H9 (cell line): ENCODE measurements around the gene PEPD. TPM values are rescaled to one million over a fixed set of nuclear protein-coding genes. Genes with fewer than 3 reads are reported as not detected.

Source experiments
- DNase-seq: peaks from one replicate; pipeline ENCODE4 v3.0.0-alpha.2; 2017
- H2AFZ ChIP-seq: one replicate; pipeline ENCODE4 v1.6.1; 2013; ENCODE audit warnings: mild to moderate bottlenecking, low read length, control low read depth, moderate library complexity
- H2AK5ac ChIP-seq: 2 replicates; pipeline ENCODE4 v1.6.1; 2013; ENCODE audit warnings: low read length, control low read depth, mixed read lengths; ENCODE audit not compliant: insufficient read length
- H2BK120ac ChIP-seq: one replicate; pipeline ENCODE4 v1.6.1; 2013; ENCODE audit warnings: low read depth, mild to moderate bottlenecking, low read length, control low read depth, inconsistent platforms; ENCODE audit not compliant: poor library complexity, severe bottlenecking
- H2BK12ac ChIP-seq: 2 replicates; pipeline ENCODE4 v1.6.1; 2013; ENCODE audit warnings: low read length, control low read depth, mixed read lengths, low read depth; ENCODE audit not compliant: insufficient read length
- H2BK15ac ChIP-seq: 2 replicates; pipeline ENCODE4 v1.6.1; 2013; ENCODE audit warnings: low read depth, low read length, control low read depth
- H2BK20ac ChIP-seq: one replicate; pipeline ENCODE4 v1.6.1; 2013; ENCODE audit warnings: low read depth, mild to moderate bottlenecking, low read length, control low read depth, inconsistent platforms; ENCODE audit not compliant: poor library complexity, severe bottlenecking
- H2BK5ac ChIP-seq: 2 replicates; pipeline ENCODE4 v1.6.1; 2013; ENCODE audit warnings: low read length, control low read depth, mixed read lengths; ENCODE audit not compliant: insufficient read length
- H3K14ac ChIP-seq: 2 replicates; pipeline ENCODE4 v1.6.1; 2013; ENCODE audit warnings: low read length, control low read depth; ENCODE audit not compliant: insufficient read depth
- H3K18ac ChIP-seq: 2 replicates; pipeline ENCODE4 v1.6.1; 2013; ENCODE audit warnings: low read depth, mild to moderate bottlenecking, mixed read lengths, low read length, control low read depth; ENCODE audit not compliant: insufficient read length
- H3K23ac ChIP-seq: 2 replicates; pipeline ENCODE4 v1.6.1; 2013; ENCODE audit warnings: low read length, control low read depth, mixed read lengths, low read depth; ENCODE audit not compliant: insufficient read length
- H3K23me2 ChIP-seq: 2 replicates; pipeline ENCODE4 v1.6.1; 2013; ENCODE audit warnings: low read depth, mild to moderate bottlenecking, mixed read lengths, low read length, control low read depth; ENCODE audit not compliant: insufficient read length, poor library complexity, severe bottlenecking
- H3K27ac ChIP-seq: 2 replicates; pipeline ENCODE4 v1.5.1; 2013; ENCODE audit warnings: low read length, control low read depth, mixed read lengths, low read depth; ENCODE audit not compliant: insufficient read length
- H3K27me3 ChIP-seq: 2 replicates; pipeline ENCODE4 v1.6.1; 2013; ENCODE audit warnings: low read length, control low read depth, inconsistent platforms; ENCODE audit not compliant: insufficient read depth
- H3K4ac ChIP-seq: 2 replicates; pipeline ENCODE4 v1.6.1; 2013; ENCODE audit warnings: low read depth, mild to moderate bottlenecking, control low read depth, inconsistent platforms, low read length, moderate library complexity
- H3K4me1 ChIP-seq: 2 replicates; pipeline ENCODE4 v1.6.1; 2013; ENCODE audit warnings: low read length, control low read depth, inconsistent platforms; ENCODE audit not compliant: insufficient read depth
- H3K4me2 ChIP-seq: 2 replicates; pipeline ENCODE4 v1.6.1; 2013; ENCODE audit warnings: low read length, control low read depth, mixed read lengths; ENCODE audit not compliant: insufficient read length, insufficient read depth
- H3K56ac ChIP-seq: 2 replicates; pipeline ENCODE4 v1.6.1; 2013; ENCODE audit warnings: low read depth, mild to moderate bottlenecking, mixed read lengths, low read length, control low read depth; ENCODE audit not compliant: insufficient read length
- H3K79me1 ChIP-seq: 2 replicates; pipeline ENCODE4 v1.6.1; 2013; ENCODE audit warnings: low read depth, mild to moderate bottlenecking, moderate library complexity, low read length, control low read depth, inconsistent platforms; ENCODE audit not compliant: insufficient read depth, poor library complexity, severe bottlenecking
- H3K79me2 ChIP-seq: 2 replicates; pipeline ENCODE4 v1.6.1; 2013; ENCODE audit warnings: low read length, control low read depth, inconsistent platforms; ENCODE audit not compliant: insufficient read depth
- H3K9ac ChIP-seq: 2 replicates; pipeline ENCODE4 v1.6.1; 2013; ENCODE audit warnings: low read length, control low read depth, mixed read lengths; ENCODE audit not compliant: insufficient read length; ENCODE audit errors: extremely low read depth
- H3K9me3 ChIP-seq: one replicate; pipeline ENCODE4 v1.6.1; 2013; ENCODE audit warnings: low read depth, low read length, inconsistent platforms; ENCODE audit not compliant: control insufficient read depth
- H3T11ph ChIP-seq: one replicate; pipeline ENCODE4 v1.6.1; 2013; ENCODE audit warnings: mild to moderate bottlenecking, low read length, control low read depth, inconsistent platforms
- H4K20me1 ChIP-seq: one replicate; pipeline ENCODE4 v1.6.1; 2013; ENCODE audit not compliant: control insufficient read depth, insufficient read length, insufficient read depth
- H4K5ac ChIP-seq: 2 replicates; pipeline ENCODE4 v1.6.1; 2013; ENCODE audit warnings: low read depth, mild to moderate bottlenecking, mixed read lengths, low read length, control low read depth; ENCODE audit not compliant: insufficient read length
- H4K8ac ChIP-seq: replicated peaks from 2 replicates; pipeline ENCODE4 v1.6.1; 2013; ENCODE audit warnings: low read length, control low read depth, mixed read lengths, low read depth; ENCODE audit not compliant: insufficient read length
- H4K91ac ChIP-seq: 2 replicates; pipeline ENCODE4 v1.6.1; 2013; ENCODE audit warnings: low read depth, mild to moderate bottlenecking, moderate library complexity, mixed read lengths, low read length, control low read depth; ENCODE audit not compliant: insufficient read length
- H3K27ac Mint-ChIP-seq, 3 experiments: 2 replicates in 2 of 3; 3 replicates in 1 of 3; pipeline ENCODE4 v1.8.0; 2020 to 2021; ENCODE audit warnings: mixed read lengths in 3 of 3, mild to moderate bottlenecking in 1 of 3, moderate library complexity in 1 of 3
- H3K27me3 Mint-ChIP-seq: 2 replicates; pipeline ENCODE4 v1.8.0; 2021; ENCODE audit warnings: low read depth, mild to moderate bottlenecking, moderate library complexity, mixed read lengths
- H3K36me3 Mint-ChIP-seq, 3 experiments: 2 replicates in 2 of 3; 3 replicates in 1 of 3; pipeline ENCODE4 v1.8.0; 2020 to 2021; ENCODE audit warnings: low read depth in 3 of 3, mixed read lengths in 3 of 3; ENCODE audit not compliant: insufficient read depth in 1 of 3
- H3K4me1 Mint-ChIP-seq, 2 experiments: 2 replicates each; pipeline ENCODE4 v1.8.0; 2020; ENCODE audit warnings: mixed read lengths in 2 of 2
- H3K4me3 Mint-ChIP-seq, 2 experiments: 2 replicates in 1 of 2; 3 replicates in 1 of 2; pipeline ENCODE4 v1.8.0; 2020 to 2021; ENCODE audit warnings: mild to moderate bottlenecking in 2 of 2, mixed read lengths in 2 of 2, moderate library complexity in 1 of 2
- H3K9me3 Mint-ChIP-seq, 2 experiments: 2 replicates in 1 of 2; 3 replicates in 1 of 2; pipeline ENCODE4 v1.8.0; 2020; ENCODE audit warnings: mild to moderate bottlenecking in 2 of 2, mixed read lengths in 2 of 2, moderate library complexity in 1 of 2
- CTCF ChIP-seq: fragments of 200-600 bp; sonication (generic); conservative IDR thresholded peaks from 3 replicates; pipeline ENCODE4 v1.8.0; 2021; ENCODE audit warnings: antibody characterized with exemption, mild to moderate bottlenecking
- WGBS: extraction: QIAGEN DNeasy Blood & Tissue Kit; methylation state at CpG from one replicate; pipeline ENCODE4 v1.1.7; 2013; ENCODE audit warnings: missing lambda C conversion rate, low lambda C conversion rate, mixed read lengths; ENCODE audit not compliant: insufficient read length; ENCODE audit errors: extremely low coverage; 5-methylcytosine and 5-hydroxymethylcytosine counted together
- total RNA-seq: library from RNA; stranded (reverse); gene quantifications from 2 replicates; pipeline ENCODE4 v1.2.1, GENCODE V29; 2021

Gene PEPD
- total RNA-seq, 1 experiment from 2014 or later: 52.8 TPM

DNA sequence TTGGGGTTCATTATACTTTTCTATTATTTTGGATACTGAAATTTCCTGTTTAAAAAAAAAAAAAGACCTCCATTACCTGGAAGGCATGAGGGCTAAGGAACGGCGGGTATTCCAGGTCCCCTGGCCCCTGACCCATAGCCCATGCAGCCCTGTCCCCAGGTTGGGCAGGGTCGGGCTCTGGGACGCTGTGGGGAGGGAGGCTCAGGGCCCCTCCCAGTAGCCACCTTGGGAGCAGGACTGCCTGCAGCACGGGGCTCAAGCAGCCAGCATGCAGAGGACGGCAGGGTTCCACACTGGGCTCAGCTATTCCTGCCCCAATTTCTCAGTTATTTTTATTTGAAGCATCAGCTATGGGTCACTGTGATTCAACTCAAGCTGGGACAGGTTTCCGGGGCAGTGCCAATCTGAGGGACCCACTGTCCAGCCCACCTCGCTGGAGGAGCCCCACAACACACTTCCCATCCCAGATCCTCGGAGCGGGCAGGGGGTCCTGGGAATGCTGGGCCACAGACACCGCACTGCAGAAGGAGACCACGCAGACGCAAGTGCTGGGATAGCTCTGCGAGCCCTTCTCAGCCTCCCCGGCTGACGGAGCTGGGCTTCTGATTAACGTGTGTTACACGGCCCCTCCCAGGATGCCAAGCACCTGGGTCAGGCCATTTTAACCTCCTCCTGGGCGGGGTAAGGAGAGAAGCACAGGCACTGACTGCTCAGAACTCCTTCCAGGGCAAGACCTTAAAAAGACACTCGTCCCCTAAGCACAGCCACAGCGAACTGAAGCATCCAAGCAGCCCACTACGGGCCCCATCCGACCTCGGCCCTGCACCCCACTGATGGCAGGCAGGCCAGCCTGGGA lies 60.1 kb downstream of the PEPD start:
- Mint-ChIP-seq H3K9me3 (no peaks in the 10 kb centered on the region), H3K4me1 (no peaks in the 10 kb centered on the region), H3K36me3 (no peaks in the 10 kb centered on the region; a peak in 2 of 7 replicates), H3K4me3 (no peak overlapping the region), H3K27me3 (no peaks in the 10 kb centered on the region), H3K27ac (no peak overlapping the region)
- DNase-seq: peak; percentile 18
- Histone ChIP-seq H2AFZ (no peak overlapping the region), H3K56ac (no peak overlapping the region), H3K79me2 (no peaks in the 10 kb centered on the region), H4K91ac (no peak overlapping the region), H2BK20ac (no peak overlapping the region), H3T11ph (no peak overlapping the region), H3K18ac (no peak overlapping the region), H3K4me2 (no peak overlapping the region), H3K4me1 (no peaks in the 10 kb centered on the region), H4K8ac (no peak overlapping the region), H3K9ac (no peak overlapping the region), H4K5ac (no peak overlapping the region), H3K23me2 (no peaks in the 10 kb centered on the region), H4K20me1 (peaks cover 2% of the 10 kb centered on the region), H2BK15ac (no peak overlapping the region), H3K4ac (no peak overlapping the region), H3K27ac (no peak overlapping the region), H3K14ac (no peak overlapping the region), H2BK120ac (no peak overlapping the region), H2AK5ac (no peak overlapping the region), H2BK5ac (no peak overlapping the region), H2BK12ac (no peak overlapping the region), H3K23ac (no peak overlapping the region), H3K9me3 (no peaks in the 10 kb centered on the region), H3K79me1 (no peaks in the 10 kb centered on the region), H3K27me3 (no peaks in the 10 kb centered on the region)
- no CpG with 5 or more reads among the region's 24 CpGs for WGBS
- TF ChIP-seq CTCF: no peak
